GM15510 (cell line): Measurements from ENCODE around the gene PRKCZ.

Source experiments
- POLR2A ChIP-seq: IDR thresholded peaks from 3 replicates; pipeline ENCODE4 v1.6.1; 2011; ENCODE audit warnings: borderline replicate concordance; ENCODE audit not compliant: insufficient read length; ENCODE audit errors: extremely low read depth

PRKCZ gene

GRCh38 chr1:2185880-2186855, 136.0 kb downstream of the PRKCZ start:
- no peak for TF ChIP-seq POLR2A

GRCh38 chr1:2186901-2187300, 136.7 kb downstream of the PRKCZ start:
- TF ChIP-seq POLR2A = no peak

- TF ChIP-seq POLR2A = no peak
These were observed 137.4 kb downstream of the PRKCZ start for GRCh38 chr1:2187619-2188018.

- no peak for TF ChIP-seq POLR2A
These were observed 138.1 kb downstream of the PRKCZ start for GRCh38 chr1:2188336-2188735.

- TF ChIP-seq POLR2A = peak; percentile 50
These were observed 139.5 kb downstream of the PRKCZ start for GRCh38 chr1:2189459-2190425.

GRCh38 chr1:2190491-2190976, 140.3 kb downstream of the PRKCZ start:
- no peak for TF ChIP-seq POLR2A

- no peak for TF ChIP-seq POLR2A
These were observed 142.1 kb downstream of the PRKCZ start for GRCh38 chr1:2192031-2192995.

GRCh38 chr1:2193514-2194281, 143.5 kb downstream of the PRKCZ start:
- no peak for TF ChIP-seq POLR2A

- TF ChIP-seq POLR2A = peak; percentile 65
These were observed 144.2 kb downstream of the PRKCZ start, which contains the start of gene FAAP20 for GRCh38 chr1:2194319-2194897. TSS of gene FAAP20 (minus strand) at chr1:2194772. CDS start at chr1:2194749, 23 bp downstream.

GRCh38 chr1:2194898-2195673, 144.9 kb downstream of the PRKCZ start:
- TF ChIP-seq POLR2A = peak; percentile 25

- TF ChIP-seq POLR2A = no peak
These were observed 145.6 kb downstream of the PRKCZ start for GRCh38 chr1:2195785-2196184.
